T-helper 9 cell (primary cell): ENCODE measurements around the gene ZNF546.
"Not testable (repeated sequence)": the region's sequence is repeated elsewhere in the genome, so short reads cannot be mapped to it uniquely, and the experiment has no call there.

ENCODE experiments used
- DNase-seq: peaks from one replicate; pipeline ENCODE4 v3.0.0-alpha.2; 2020
- total RNA-seq, 2 donors: gene quantifications; one replicate each; lab custom pipeline; 2026; lab: John Stamatoyannopoulos, UW

Gene ZNF546
- 7.2 to 20.3 reads per million in 2 donors for total RNA-seq

- DNase-seq = peak; percentile 78
These were observed at the start of gene ZNF546 for GRCh38 chr19:39996811-39997637. Gene ZNF546, plus strand, starts transcription at chr19:39997060. Its CDS starts 1,267 bp downstream, at chr19:39998327.

DNA sequence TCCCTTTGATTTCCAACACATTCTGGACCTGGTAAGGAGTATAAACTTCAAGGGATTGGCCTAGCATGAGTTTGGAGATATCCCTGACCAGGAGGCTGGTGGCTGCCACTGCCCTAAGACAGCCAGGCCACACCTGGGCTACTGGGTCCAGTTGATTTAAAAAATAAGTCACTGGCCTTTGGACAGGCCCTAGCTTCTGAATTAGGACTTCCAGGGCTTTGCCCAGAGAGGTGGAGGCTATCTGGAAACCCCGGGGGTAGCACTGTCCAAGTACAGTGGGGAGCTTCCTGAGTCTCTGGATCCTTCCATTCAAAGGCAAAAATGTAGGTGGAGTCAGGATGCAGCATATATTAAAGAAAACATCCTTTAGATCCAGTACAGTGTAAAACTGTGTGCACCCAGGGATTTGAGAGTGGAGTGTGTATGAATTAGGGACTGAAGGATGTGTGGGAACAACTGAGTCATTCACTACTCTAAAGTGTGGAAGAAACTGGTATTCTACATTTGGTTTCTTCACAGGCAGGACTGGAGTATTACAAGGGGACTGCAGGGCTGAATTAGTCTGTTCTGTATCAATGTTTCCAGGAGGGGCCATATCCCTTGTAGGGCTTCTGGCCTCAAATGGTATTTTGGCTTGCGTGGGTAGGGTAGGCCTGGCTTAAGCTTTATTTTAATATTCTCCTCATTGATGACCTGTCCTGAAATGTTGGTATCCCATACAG, 47.7 kb upstream of the ZNF546 start:
- no peak for DNase-seq

- no peak for DNase-seq
These were observed 45.7 kb upstream of the ZNF546 start for GRCh38 chr19:39951065-39951650.

- no peak for DNase-seq
These were observed 45.2 kb upstream of the ZNF546 start for GRCh38 chr19:39951686-39952085.

- DNase-seq = no peak
These were observed 42.9 kb upstream of the ZNF546 start for GRCh38 chr19:39953915-39954314.

- not testable (repeated sequence) for DNase-seq
These were observed 39.0 kb upstream of the ZNF546 start for GRCh38 chr19:39957886-39958285.

DNA sequence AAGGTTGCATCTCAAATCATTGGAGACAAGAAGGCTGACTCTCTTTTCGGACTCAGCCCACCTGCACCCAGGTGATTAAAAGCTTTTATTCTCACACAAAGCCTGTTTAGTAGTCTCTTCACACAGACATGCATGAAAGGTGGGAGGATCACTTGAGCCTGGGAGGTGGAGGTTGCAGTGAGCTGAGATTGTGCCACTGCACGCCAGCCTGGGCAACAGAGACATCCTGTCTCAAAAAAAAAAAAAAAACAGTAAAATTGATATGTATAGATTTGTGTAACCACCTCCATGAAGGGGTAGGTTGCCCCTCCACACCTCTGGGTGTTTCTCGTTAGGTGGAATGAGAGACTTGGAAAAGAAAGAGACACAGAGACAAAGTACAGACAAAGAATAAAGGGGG, 37.9 kb upstream of the ZNF546 start:
- not testable (repeated sequence) for DNase-seq

GRCh38 chr19:39959407-39959806, 37.5 kb upstream of the ZNF546 start:
- not testable (repeated sequence) for DNase-seq

DNA sequence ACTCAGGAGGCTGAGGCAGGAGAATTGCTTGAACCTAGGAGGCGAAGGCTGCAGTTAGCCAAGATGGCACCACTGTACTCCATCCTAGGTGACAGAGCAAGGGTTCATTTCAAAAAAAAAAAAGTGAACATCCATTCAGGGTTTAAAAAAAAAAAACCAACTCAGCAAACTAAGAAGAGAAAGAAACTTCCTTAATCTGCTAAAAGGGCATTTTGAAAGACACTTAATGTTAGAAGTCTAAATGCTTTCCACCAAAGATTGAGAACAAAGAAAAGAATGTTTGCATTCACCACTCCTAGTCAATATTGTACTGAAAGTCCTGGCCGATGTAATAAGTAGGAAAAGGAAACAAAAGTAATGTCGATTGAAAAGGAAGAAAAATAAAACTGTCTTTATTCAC, 33.0 kb upstream of the ZNF546 start:
- no peak for DNase-seq

GRCh38 chr19:39966617-39967016, 30.2 kb upstream of the ZNF546 start:
- no peak for DNase-seq

DNA sequence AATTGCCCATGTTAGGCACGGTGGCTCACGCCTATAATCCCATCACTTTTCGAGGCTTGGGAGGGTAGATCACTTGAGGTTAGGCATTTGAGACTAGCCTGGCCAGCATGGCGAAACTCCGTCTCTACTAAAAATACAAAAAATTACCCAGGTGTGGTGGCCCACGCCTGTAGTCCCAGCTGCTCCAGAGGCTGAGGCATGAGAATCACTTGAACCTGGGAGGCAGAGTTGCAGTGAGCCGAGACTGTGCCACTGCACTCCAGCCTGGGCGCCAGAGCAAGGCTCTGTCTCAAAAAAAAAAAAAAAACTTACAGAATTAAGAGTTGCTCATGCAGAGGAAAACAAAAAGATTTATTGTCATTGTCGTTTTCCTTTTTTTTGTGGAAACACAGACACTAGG, 29.3 kb upstream of the ZNF546 start:
- no peak for DNase-seq

GRCh38 chr19:39968789-39969188, 28.1 kb upstream of the ZNF546 start:
- DNase-seq = no peak

DNA sequence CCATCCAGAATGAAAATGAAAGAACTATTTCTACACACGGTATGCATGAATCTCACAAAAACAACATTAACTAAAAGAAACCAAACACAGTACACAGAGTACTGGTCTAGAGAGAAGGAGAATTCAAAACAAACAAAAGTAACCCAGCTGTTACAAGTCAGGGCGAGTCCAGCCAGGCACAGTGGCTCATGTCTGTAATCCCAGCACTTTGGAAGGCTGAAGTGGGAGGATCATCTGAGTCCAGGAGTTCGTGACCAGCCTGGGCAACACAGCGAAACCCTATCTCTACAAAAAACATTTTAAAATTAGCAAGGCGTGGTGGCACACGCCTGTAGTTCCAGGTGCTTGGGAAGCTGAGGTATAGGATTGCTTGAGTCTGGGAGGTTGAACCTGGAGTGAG, 27.6 kb upstream of the ZNF546 start:
- no peak for DNase-seq

DNA sequence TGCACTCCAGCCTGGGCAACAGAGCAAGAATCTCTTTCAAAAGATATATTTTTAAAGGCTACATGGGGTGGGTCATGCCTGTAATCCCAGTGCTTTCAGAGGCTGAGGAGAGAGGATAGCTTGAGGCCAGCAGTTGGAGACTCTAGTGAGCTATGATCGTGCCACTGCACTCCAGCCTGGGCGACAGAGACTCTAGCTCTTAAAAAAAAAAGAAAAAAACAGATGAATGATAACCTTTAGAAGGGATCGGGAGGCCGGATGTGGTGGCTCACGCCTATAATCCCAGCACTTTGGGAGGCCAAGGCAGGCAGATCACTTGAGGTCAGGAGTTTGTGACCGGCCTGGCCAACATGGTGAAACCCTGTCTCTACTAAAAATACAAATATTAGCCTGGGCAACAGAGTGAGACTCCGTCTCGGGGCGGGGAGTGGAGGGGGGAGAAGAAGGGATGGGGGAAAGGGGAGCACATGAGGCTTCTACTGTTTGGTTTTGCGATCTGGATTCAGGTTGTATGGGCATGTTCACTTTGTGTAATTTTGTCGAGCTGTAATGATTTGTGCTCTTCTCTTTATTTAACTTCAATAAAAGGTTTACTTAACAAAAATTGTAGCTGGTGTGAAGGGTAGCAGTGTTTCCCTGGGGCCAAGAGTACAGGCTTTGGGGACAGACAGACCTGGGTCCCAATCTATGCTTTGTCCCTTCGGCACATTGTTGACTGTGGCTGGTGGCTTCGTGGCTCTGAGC, 27.0 kb upstream of the ZNF546 start:
- DNase-seq = no peak

- no peak for DNase-seq
These were observed 26.5 kb upstream of the ZNF546 start for GRCh38 chr19:39970425-39970674.

- peak; percentile 95 for DNase-seq
These were observed 26.0 kb upstream of the ZNF546 start, which contains the start of gene PSMC4 for GRCh38 chr19:39970675-39971379. Gene PSMC4, plus strand, starts transcription at chr19:39971165. Its CDS starts 38 bp downstream, at chr19:39971203.

- DNase-seq = no peak
These were observed 25.4 kb upstream of the ZNF546 start for GRCh38 chr19:39971380-39972035.

- no peak for DNase-seq
These were observed 22.3 kb upstream of the ZNF546 start for GRCh38 chr19:39974377-39975155.

DNA sequence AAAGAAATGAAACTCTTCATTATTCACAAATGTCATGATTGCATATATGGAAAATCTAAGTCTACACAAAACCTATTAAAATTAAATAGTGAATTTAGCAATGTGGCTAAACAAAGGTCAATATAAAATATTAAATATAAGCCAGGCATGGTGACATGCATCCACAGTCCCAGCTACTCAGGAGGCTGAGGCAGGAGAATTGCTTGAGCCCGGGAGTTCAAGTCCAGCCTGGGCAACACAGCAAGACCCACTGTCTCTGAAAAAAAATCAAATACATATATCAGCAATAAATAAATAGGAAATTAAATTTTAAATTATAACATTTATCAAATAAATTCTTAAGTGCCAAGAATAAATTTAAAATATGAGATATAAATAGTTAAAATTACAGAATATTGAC, 14.0 kb upstream of the ZNF546 start:
- no peak for DNase-seq

GRCh38 chr19:39983695-39984300, 13.1 kb upstream of the ZNF546 start:
- no peak for DNase-seq

DNA sequence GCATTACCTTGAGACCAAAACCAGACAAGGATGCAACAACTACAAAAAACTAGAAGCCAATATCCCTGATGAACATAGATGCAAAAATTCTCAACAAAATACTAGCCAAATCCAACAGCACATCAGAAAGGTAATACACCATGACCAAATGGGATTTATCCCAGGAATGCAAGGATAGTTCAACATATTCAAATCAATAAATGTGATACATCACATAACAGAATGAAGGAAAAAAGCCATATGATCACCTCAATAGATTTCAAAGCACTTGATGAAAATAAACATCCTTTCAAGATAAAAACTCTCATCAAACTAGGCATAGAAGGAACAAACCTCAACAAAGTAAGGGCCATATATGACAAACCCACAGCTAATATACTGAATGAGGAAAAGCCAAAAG, 10.2 kb upstream of the ZNF546 start:
- DNase-seq = no peak
